ENCODE data around the gene DICER1. TPM values are rescaled to one million over a fixed set of nuclear protein-coding genes. Genes with fewer than 3 reads are reported as not detected.

The DICER1 gene
- total RNA-seq, 1 experiment from 2014 or later, result 62.0 TPM

- TF ChIP-seq NFYB (CRISPR knock-in tag; conservative IDR thresholded peaks at IDR 0.05; ENCODE audit: low read depth) (no peak), PRDM15 (CRISPR knock-in tag; IDR thresholded peaks at IDR 0.05) (no peak), FOXK1 (CRISPR knock-in tag; IDR thresholded peaks at IDR 0.05) (no peak), CREM (CRISPR knock-in tag; IDR thresholded peaks at IDR 0.05) (no peak), ATF3 (CRISPR knock-in tag; conservative IDR thresholded peaks at IDR 0.05) (no peak)
Observed at GRCh38 chr14:95130549-95130948, 26.8 kb downstream of the DICER1 start (continued).

GRCh38 chr14:95128140-95128539 is 29.2 kb downstream of the DICER1 start:
- Mint-ChIP-seq H3K36me3 (peaks cover 22% of the 10 kb centered on the region), H3K27me3 (ENCODE audit: low read depth) (no peaks in the 10 kb centered on the region), H3K4me1 (peaks cover 44% of the 10 kb centered on the region), H3K4me3 (no peak overlapping the region), H3K27ac (peak overlapping the region; percentile 82), H3K9me3 (no peaks in the 10 kb centered on the region)
- no peak for DNase-seq (ENCODE audit: low spot score)
- POLR2A ChIA-PET, result no interaction called here
- no peak for ATAC-seq
- TF ChIP-seq FOXJ3 (CRISPR knock-in tag; IDR thresholded peaks at IDR 0.05; ENCODE audit: borderline replicate concordance) (no peak), ERG (CRISPR knock-in tag; IDR thresholded peaks at IDR 0.05) (no peak), ZNF396 (CRISPR knock-in tag; IDR thresholded peaks at IDR 0.05; ENCODE audit: borderline replicate concordance) (no peak)
- CTCF ChIA-PET, result no interaction called here

- DNase-seq (ENCODE audit: low spot score) (no peak), ATAC-seq (no peak)
- ChIA-PET POLR2A (no interaction called here), CTCF (no interaction called here)
- H3K27ac Mint-ChIP-seq, result no peak overlapping the region
- peaks cover 44% of the 10 kb centered on the region for H3K4me1 Mint-ChIP-seq
- H3K9me3 Mint-ChIP-seq, result no peaks in the 10 kb centered on the region
- H3K27me3 Mint-ChIP-seq (ENCODE audit: low read depth), result no peaks in the 10 kb centered on the region
- TF ChIP-seq JAZF1 (CRISPR knock-in tag; IDR thresholded peaks at IDR 0.05) (no peak), ZNF425 (CRISPR knock-in tag; conservative IDR thresholded peaks at IDR 0.05) (no peak), ZBTB43 (CRISPR knock-in tag; IDR thresholded peaks at IDR 0.05) (no peak), ATF6 (CRISPR knock-in tag; IDR thresholded peaks at IDR 0.05) (no peak), TP53 (CRISPR knock-in tag; IDR thresholded peaks at IDR 0.05) (no peak), GABPB1 (CRISPR knock-in tag; IDR thresholded peaks at IDR 0.05) (no peak)
- no peak overlapping the region for H3K4me3 Mint-ChIP-seq
- peaks cover 22% of the 10 kb centered on the region for H3K36me3 Mint-ChIP-seq
Observed at GRCh38 chr14:95127531-95127911, 29.8 kb downstream of the DICER1 start.
